Tibial nerve (tissue), 4 donors: ENCODE measurements around the gene TAS1R1.

Experiments
- CTCF ChIP-seq, 5 experiments: fragments of 200-600 bp in 3 of 5; fragments of 450-650 bp in 2 of 5; sonication (generic) in 3 of 5; IDR thresholded peaks; one replicate each; pipeline ENCODE4 v1.5.1; 2016 to 2019; ENCODE audit warnings: antibody characterized with exemption in 5 of 5, mild to moderate bottlenecking in 3 of 5, moderate library complexity in 2 of 5
- EP300 ChIP-seq, 2 donors: sonication (generic); formaldehyde crosslinking; IDR thresholded peaks; one replicate each; pipeline ENCODE4 v1.6.1; 2017; ENCODE audit warnings: antibody characterized with exemption in 2 of 2, mild to moderate bottlenecking in 1 of 2
- POLR2A ChIP-seq, 2 donors: fragments of 450-650 bp; IDR thresholded peaks; one replicate each; pipeline ENCODE4 v1.6.1; 2017; ENCODE audit warnings: antibody characterized with exemption in 2 of 2, mild to moderate bottlenecking in 2 of 2, moderate library complexity in 2 of 2

GRCh38 chr1:6601923-6602668, 47.0 kb downstream of the TAS1R1 start:
- no peak for TF ChIP-seq POLR2A (IDR thresholded peaks at IDR 0.05)
- no peak for TF ChIP-seq CTCF (IDR thresholded peaks at IDR 0.05)
- TF ChIP-seq EP300 (IDR thresholded peaks at IDR 0.05) = no peak
